ENCODE data around the gene MYO1D.

- no peak for TF ChIP-seq CTCF (conservative IDR thresholded peaks at IDR 0.05; ENCODE audit: low read depth, low read length)
- no peak for TF ChIP-seq EZH2phosphoT487 (IDR thresholded peaks at IDR 0.05; ENCODE audit: borderline replicate concordance, low read length)
Measured at GRCh38 chr17:32773856-32774694, 102.8 kb downstream of the MYO1D start.
